Fibroblast of gingiva (primary cell): ENCODE results near the gene NRCAM.

Experiments
- DNase-seq: peaks from one replicate; pipeline ENCODE4 v3.0.0-alpha.2; 2011; ENCODE audit warnings: low read depth

Gene NRCAM

DNA sequence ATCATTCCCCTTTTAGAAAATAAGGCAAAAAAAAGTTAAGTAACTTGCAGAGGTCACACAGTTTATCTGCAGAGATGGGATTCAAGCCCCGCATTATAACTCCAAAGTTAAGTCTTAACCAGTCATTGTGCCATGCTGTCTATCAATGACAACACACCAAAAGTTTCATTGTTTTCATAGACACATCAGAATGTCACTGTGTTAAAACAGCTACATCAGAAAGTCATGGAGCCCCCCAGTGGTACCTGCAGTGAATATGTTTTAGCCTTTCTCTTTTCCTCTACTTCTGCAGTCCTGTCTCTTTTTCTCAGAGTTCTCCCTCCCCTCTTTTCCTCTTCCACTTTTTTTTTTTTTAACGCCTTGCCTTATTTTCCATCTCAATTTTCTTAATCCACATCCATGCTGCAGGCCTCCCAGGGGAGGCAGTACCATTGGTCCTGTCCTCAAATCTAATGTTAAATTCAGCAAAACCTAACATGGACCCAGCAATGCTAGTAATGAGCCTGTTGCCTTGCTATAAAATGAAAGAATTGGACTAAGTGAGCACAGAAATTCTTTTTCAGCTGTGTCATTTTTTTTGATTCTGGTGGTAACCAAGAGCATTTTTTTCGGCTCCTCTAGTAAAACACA, 3.8 kb upstream of the NRCAM start:
- DNase-seq = peak; percentile 38

DNA sequence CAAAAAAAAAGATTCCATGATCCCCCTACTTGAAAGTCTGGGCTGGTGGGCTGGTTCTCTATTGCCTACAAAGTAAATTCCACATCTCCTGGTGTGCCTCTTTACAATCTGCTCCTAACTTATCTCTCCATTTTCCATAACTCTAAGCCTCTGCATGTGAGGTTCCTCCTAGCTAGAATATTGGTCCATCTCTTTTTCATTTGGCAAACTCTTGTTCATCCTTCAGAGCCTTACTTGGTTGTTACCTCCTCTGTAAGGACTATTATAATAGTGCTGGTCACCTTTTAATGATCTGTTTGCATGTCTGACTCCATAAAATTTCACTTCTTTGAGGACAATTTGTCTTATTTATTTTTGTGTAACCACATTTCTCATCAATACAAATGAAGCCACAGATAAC, 1.6 kb upstream of the NRCAM start:
- DNase-seq = no peak

DNA sequence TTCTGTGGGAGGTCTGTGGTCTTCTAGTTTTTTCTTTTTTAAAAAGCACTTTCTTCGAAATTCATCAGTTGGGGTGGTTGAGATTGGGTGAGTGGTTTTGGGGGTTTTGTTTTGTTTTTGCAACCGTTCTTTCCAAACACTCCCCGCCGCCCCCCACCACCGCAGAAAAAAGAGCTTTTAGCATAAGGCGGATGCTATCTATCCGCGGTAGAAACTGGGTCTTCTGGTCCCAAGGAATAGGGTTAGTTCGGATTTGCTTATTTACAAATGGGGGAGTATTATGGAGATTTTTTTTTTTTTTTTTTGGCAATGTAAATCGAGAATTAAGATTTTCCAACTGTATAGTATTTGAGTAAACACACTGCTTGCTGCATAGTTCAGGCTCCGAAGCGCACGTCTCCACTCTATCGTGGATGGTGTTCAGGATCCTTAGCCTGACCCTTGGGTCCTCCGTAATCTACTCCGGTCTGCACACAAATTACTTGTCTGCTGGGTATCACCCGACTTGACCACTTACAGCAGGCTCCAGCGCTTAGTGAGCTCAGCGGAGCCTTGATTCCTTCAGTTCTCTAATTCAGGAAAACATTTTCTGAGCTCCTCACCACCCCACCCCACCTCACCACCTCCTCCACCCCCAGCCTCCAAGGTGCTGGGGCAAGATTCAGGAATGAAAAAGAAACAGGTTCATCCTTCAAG, 757 bp upstream of the NRCAM start:
- DNase-seq = no peak

DNA sequence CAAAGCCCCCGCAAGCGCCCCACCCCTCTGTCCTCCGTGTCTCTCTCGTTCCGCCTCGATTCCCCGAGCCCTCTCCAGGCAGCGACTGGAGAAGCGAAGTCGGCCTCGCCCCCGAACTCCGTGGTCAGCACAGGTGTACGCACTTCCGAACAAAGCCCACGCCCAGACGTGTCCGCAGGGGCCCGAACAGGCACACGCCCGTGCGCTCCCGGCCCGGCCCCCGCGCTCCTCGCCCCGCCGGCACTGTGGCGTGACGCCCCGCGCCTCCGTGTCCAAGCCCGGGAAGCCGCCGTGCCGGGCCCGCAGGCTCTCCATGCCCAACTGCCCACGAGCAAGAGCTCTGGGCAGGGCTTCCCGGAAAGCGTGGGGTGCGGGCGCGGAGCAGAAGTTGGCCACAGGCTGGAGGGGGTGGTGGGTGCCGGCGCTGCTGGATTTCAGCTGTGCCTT, 662 bp downstream of the NRCAM start:
- peak; percentile 24 for DNase-seq

DNA sequence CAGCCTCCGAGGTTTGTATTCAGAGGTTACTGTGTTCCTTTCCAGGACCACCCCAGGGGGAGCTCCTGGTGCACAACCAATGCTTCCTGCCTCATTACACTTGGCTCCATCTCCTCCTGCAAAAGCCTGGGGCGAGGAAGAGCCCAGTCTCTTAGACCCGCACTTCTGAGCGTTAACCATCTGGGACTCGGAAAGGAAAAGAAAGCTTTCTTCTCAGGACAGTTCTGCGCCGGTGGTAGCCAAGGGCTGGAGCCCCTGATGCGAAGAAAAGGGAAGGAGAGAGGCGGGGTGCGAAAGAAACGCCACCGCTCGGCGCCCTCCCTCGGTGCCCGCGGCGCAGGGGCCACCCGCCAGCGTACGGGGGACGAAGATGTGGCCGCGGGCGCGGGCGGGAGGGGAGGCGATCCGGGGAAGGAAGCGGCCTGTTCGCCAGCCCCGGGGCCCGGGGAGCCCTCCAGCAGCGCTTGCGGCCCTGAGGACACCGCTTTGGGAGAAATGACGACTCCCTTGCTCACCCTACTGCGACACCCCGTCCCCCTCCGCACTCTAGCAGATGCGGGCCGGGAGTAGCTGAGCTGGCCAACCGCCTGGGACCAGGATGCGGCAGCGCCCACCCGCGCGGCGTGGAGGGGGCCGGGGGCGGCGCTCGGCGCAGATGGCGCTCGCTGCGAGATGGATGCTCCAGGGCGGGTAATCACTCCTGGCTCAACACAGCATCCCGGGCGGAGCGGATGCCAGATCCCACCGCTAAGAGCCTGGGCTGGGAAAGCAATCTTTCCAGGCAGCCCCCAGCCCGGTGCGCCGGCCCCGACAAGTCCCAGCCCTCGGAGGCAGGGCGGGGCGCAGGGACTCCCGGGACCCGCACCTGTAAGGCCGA, 1.3 kb downstream of the NRCAM start:
- peak; percentile 27 for DNase-seq

DNA sequence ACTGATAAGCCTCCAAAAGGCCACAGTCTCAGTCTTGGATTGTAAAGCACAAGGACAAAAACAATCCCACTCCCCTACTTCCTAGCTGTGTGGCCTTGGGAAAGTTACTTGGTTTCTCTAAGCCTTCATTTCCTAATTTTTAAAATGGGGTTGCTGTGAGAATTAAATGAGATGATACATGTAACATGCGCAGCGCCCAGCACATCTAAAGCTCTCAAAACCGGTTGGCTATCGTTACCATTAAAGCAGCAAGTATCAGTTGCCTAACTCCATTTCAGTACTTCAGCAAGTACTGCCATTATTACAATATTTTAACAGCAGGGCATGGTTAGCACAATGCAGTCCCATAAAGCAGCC, 1.9 kb downstream of the NRCAM start:
- DNase-seq = no peak

DNA sequence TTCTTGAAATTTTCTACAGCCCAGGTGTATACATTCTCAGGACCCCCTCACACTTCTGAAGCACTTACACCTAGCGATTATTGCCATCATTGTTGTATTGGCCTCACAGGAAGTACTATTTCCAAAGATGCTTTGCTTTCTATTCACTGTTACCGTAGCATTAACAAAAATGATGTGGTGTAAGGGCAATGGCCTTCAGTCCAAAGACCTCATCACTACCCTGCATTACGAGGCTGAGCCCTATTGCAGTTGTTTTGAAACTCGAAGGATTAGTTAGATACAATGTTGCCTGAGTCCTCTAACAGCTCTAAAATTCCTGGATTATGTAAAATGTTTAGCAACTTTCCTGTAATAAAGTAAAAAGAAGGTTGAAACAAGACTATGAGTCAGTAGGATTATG, 2.9 kb downstream of the NRCAM start:
- no peak for DNase-seq

DNA sequence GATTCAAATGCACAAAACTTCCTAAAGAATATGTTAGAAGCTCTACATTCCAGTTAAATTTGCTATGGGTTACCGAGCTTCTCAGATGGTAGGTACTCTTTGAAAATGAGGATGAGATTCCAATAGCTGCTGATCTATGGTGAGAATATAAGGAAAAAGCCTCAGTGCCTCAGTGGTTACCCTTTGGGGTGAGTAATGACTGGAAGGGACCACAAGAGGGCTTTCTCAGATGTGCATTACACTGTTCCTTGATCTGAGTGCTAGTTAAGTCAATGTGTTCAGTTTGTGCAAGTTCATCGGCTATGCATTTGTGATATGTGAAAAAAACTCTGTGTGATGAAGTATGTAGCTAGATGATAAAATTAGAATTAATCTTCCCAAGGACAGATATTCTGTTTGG, 3.5 kb downstream of the NRCAM start:
- peak; percentile 20 for DNase-seq

DNA sequence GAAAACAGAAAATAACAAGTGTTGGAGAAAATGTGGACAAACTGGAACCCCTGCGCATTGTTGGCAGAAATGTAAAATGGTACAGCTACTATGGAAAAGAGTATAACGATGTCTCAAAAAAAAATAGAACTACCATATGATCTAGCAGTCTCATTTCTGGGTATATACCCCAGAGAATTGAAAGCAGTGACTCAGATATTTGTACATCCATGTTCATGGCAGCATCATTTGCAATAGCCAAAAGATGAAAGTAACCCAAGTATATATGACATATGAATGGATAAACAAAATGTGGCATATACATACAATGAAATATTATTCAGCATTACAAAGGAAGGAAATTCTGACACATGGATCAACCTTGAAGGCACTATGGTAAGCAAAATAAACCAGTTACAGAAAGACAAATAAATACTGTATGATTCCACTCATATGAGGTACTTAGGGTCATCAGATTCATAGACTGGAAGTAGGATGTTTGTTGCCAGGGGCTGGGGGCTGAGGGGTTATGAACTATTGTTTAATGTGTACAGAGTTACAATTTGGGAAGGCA, 4.9 kb downstream of the NRCAM start:
- DNase-seq = no peak

DNA sequence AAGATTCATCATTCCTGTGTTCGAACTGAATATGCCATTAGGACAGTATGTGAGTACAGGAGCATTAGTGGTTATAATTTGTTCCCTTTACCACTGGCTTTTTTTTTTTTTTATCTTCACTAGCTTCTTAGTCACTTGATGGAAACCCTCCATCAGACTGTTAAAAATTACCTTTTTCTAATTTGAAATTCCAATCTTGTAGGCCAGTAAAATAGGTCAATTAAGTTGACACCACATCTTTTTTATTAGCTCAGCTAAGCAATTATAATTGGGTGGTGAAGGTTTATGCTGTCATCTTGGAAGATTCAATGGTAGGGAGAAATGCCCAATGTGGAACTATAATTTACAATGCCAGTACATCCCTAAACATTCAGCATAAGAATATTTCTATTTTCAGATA, 6.1 kb downstream of the NRCAM start:
- no peak for DNase-seq

DNA sequence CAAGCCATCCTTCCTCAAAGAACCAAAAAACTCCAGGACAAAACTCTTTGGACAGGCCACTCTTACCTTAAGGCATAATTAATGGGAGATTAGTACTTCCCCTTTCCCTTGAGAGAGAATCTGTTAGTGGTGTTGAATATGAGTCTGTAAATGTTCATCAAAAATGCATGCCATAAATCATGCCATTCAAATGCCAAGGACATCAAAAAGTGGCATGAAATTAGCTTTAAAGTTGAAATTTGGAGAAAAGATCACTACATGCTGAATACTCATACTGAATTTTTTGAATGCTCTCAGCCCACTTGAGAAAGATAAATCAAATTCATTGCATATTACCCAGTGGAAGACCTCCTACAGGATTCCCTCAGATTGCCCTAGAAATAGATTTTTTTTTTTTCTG, 6.7 kb downstream of the NRCAM start:
- no peak for DNase-seq

DNA sequence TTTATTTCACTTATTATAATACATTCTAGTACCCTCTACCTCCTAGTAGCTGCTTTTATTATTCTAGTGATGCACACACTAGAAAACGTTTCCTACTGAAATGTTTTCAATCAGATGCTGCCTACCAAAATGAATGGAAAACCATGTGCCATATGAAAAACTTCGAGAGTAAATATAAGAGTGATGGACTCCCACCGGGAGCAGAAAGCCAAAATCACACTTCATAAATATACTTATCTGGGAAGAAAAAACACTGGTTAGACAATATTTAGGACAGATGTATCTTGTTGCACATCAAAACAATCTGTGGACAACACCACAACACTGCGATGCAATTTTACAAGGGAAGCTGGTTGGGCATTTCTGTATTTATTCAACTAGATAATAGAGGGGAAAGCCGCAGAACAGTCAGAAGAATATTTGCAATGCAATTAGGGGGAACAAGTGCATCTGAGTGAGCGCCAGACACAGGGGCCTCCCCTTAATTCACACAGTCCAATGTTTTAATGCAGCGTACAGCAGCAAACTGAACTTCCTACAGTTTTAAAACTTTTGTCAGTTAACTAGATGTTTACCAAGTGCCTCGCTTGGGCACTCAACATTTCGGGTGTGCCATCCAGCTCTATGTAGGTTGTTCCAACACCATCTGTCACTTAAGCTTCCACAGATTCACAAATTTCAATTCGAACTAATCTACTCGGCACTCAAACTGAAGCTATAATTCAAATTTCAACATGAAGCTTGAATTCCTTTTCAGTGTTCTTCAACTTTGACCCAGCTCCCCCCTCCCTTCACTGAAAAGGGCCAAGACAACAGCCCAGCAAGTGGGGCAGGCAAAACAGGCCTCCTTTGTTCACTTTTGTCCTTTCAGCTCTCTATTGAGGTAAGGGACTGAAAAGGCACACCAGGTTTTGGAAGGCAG, 7.4 kb downstream of the NRCAM start:
- no peak for DNase-seq

DNA sequence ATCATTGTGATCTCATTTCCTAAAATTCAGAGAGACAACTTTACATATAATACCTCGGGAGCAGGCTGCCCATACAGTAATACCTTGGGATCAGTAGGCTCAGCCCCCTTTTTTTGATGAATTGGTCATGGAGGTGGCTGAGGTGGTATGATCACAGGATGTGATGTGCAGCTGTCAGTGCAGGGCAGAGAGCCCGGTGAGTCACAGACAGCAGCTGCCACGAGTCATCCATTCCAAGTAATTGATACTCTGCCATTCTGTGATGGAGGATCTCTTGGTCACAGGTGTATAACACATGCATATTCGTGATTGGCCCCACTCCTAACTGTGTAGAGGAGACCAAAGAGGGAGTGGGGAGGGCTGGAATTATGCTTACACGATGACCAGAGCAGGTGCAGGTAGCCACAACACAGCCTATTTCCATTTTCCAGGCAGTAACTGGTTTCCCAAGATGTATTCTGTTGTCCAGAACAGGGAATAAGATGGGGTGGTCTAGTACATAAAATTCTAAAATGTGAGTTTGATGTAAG, 14.1 kb downstream of the NRCAM start:
- DNase-seq = no peak

DNA sequence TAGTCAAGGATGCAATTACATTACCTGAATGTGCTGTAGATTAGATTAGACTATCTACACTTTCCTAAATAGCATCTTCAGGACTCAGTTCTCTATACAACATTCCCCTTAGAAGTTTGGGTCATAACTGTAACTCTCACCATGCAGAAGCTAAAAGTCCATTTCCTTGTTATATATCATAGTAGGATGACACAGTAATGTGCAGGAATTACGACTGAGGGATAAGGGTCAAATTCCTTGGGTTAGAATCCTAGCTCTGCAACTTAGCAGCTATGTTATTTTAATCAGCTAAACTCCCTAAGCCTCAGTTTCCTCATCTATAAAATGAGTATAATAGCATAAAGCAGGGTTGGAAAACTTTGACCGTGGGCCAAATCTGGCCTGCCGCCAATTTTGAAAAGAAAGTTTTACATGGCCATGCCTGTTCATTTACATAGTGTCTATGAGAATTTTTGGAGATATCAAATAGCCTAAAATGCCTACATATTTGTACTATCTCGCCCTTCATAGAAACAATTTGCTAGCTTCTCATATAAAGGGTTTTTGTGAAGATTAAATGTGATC, 14.8 kb downstream of the NRCAM start:
- no peak for DNase-seq

DNA sequence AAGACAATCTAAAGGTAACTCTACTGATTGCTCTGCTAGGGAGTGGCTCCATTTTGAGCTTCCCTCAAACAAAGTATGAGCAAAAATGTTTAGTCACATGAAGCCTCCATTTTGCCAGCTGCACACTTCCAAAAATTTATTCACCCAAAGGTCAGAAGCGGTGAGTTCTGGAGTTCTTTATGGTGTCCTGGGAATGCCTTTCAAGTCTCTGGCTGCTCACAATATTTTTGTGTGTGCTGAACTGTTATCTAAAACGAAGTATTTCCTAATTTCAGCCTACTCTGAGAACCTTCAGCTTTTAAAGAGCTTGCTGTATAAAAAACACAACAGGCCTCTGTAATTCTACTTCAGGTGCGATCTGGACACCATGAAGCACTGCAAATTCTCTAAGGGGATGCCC, 15.6 kb downstream of the NRCAM start:
- DNase-seq = no peak

DNA sequence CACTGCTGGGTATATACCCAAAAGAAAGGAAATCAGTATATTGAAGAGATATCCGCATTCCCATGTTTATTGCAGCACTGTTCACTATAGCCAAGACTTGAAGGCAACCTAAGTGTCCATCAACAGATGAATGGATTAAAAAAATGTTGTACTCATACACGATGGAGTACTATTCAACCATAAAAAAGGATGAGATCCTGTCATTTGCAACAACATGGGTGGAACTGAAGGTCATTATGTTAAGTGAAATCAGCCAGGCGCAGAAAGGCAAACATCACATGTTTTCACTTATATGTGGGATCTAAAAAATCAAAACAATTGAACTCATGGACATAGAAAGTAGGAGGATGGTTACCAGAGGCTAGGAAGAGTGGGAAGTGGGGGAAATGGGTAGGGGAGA, 19.3 kb downstream of the NRCAM start:
- no peak for DNase-seq

DNA sequence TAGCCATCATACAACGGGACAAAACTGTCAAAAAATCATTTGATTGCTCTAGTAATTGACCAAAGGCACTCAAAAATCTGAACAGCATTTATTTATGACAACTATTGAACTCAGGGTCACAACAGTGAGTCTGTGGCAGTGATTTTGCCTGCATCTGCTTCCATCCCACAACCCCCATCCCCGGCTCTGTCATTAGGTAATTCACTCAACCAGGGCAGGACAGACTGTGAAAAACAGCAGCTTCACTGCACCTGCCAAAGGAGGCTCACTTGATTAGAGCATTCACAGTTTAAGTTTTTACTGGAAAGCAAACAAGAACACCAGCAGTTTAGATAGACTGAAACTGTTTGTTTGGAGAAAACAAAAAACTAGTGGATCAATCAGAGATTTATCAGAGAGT, 22.2 kb downstream of the NRCAM start:
- DNase-seq = no peak

DNA sequence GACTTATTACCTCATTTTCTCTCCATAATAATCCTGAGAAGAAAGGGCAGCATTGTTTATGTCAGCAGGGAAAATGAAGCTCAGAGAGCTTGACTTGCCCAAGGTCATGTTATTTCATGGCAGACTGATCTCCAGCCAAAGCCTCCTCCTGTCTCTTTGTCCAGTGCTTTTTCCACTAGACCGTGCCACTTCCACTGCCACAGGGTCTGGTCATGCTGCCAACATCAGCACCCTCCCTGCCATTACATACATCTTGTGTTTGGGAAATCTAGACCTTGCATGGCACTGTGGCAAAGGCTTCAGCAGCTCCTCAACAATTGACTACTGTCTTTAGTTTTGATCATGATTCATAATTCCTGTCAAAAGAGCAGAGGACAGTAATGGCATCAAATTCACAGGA, 25.1 kb downstream of the NRCAM start:
- no peak for DNase-seq

DNA sequence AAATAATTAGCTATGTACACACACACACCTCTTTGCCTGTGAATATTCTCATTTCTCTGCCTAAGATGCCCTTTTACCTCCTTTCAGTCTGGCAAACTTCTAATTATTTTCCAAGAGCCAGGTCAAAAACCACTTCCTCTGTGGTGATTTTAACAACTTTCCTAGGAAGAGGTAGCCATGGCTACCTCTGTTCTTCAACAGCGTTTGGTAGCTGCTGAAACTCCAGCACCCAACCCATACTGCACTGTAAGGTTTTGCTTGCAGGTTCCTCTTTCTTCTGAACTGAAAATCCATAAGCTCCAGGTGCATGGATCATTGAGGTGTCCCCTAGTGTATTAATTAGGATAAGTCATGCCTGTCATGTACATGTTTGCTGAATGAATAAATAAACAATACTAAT, 25.6 kb downstream of the NRCAM start:
- DNase-seq = no peak

DNA sequence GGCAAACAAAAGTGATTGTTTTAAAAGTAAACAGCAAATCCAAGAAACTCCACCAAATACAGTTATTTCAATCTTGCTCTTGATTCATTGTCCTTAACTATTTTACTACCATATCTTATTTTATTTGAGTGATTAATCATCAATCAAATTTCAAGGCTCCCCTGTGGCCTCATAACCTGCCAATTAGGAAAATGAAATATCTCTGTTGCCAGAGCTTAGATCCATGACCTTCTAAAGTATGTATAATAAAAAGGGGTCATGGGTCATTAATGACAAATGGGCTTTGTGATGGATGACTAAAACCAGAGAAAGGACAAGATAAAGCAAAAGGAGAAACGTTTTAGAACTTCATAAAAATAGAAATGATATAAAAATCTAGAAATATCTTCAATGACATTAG, 28.5 kb downstream of the NRCAM start:
- no peak for DNase-seq

DNA sequence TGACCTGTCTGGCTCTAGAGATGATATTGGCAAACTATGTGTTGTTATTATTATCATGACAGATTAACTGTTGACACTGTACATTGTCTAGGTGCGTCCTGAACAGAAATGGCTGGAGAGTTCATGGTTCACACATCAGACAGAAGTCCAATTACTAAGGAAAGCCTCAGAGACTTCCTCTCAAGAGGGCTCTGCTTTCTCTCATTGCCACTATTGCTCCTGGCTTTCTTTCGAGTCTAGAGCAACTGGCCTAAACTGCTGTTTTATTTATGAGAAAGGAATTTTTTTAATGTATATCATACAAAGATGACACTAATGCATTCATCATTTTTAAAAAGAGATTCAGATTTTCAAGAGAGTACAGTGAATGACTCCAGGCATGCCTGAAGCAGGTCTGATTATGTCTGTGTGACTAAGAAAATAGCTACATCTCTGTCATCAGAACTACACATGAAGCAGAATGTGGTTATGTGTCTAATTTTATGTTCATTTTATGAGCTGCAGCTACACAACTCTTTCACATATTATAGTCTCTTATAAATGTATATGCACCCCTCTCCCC, 30.4 kb downstream of the NRCAM start:
- DNase-seq = no peak
